Gastrocnemius medialis (tissue), 4 donors: ENCODE results near the gene MYBPH.

ENCODE experiments used
- POLR2A ChIP-seq, 2 donors: fragments of 450-650 bp; IDR thresholded peaks; one replicate each; pipeline ENCODE4 v1.6.1; 2017; ENCODE audit warnings: antibody characterized with exemption in 2 of 2, mild to moderate bottlenecking in 2 of 2, moderate library complexity in 2 of 2
- TF ChIP-seq, protein P1 (sequence below), 5 experiments: fragments of 450-650 bp in 3 of 5; fragments of 200-600 bp in 2 of 5; sonication (generic) in 2 of 5; IDR thresholded peaks in 4 of 5; conservative IDR thresholded peaks in 1 of 5; 1 replicate in 4 of 5; 2 replicates in 1 of 5; pipeline ENCODE4 v1.5.1; 2016 to 2019; ENCODE audit warnings: antibody characterized with exemption in 5 of 5, mild to moderate bottlenecking in 3 of 5, moderate library complexity in 3 of 5

DNA sequence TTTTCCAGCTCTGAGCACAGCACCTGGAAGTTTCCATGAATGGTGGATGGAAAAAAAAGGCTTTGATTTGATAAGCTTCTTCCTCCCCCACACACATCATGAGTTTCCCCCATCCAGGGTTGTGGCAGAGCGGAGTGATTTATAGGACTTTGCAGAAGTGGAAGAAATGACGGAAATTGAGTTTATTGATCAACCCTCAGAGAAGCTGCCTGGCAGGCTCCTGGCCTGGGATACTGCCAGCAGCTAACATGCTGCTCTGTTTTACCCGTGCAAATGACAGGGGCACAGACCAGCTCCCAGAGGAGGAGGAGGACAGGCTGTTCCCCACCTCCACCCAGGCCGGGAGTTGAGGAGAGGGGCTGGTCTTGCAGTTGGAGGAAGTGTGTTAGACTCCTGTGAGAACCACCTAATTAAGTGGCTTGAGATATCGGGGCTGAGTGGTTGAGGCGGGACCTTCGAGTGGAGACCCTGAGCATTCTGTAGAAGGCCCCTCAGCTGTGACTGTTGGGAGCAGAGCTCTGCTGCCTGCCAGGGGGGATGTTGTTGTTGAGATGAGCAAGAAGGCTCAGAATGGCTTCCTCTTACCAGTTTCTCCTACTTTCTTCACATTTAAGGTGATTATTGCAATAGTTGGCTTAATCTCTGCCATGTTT lies 26.3 kb downstream of the MYBPH start:
- TF ChIP-seq, protein P1, sequence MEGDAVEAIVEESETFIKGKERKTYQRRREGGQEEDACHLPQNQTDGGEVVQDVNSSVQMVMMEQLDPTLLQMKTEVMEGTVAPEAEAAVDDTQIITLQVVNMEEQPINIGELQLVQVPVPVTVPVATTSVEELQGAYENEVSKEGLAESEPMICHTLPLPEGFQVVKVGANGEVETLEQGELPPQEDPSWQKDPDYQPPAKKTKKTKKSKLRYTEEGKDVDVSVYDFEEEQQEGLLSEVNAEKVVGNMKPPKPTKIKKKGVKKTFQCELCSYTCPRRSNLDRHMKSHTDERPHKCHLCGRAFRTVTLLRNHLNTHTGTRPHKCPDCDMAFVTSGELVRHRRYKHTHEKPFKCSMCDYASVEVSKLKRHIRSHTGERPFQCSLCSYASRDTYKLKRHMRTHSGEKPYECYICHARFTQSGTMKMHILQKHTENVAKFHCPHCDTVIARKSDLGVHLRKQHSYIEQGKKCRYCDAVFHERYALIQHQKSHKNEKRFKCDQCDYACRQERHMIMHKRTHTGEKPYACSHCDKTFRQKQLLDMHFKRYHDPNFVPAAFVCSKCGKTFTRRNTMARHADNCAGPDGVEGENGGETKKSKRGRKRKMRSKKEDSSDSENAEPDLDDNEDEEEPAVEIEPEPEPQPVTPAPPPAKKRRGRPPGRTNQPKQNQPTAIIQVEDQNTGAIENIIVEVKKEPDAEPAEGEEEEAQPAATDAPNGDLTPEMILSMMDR (IDR thresholded peaks at IDR 0.05 in 4 of 5, conservative IDR thresholded peaks at IDR 0.05 in 1 of 5): no peak
- TF ChIP-seq POLR2A (IDR thresholded peaks at IDR 0.05): no peak
